SK-N-MC (cell line): ENCODE results near the gene SWSAP1.

Source experiments
- EZH2 ChIP-seq: fragments of 200-600 bp; sonication (generic); IDR thresholded peaks from one replicate; pipeline ENCODE4 v1.6.1; 2017; ENCODE audit warnings: antibody characterized with exemption
- FOXP2 ChIP-seq: optimal IDR thresholded peaks from 2 replicates; pipeline ENCODE3; 2011; ENCODE audit warnings: mild to moderate bottlenecking, moderate library complexity; ENCODE audit not compliant: insufficient read depth; ENCODE audit errors: extremely low read length, control extremely low read depth
- POLR2AphosphoS5 ChIP-seq: IDR thresholded peaks from 2 replicates; pipeline ENCODE4 v1.6.1; 2012; ENCODE audit warnings: mild to moderate bottlenecking, low read depth, low read length, borderline replicate concordance

- no peak for TF ChIP-seq POLR2AphosphoS5
- TF ChIP-seq FOXP2, result no peak
- no peak for TF ChIP-seq EZH2
These were observed 48.9 kb upstream of the SWSAP1 start for GRCh38 chr19:11325544-11325943.
